PFSK-1 (cell line): Measurements from ENCODE around the gene THUMPD1.

Experiments
- FOXP2 ChIP-seq: optimal IDR thresholded peaks from 2 replicates; pipeline ENCODE3; 2011; ENCODE audit warnings: borderline replicate concordance, control low read depth, inconsistent platforms; ENCODE audit not compliant: insufficient read depth; ENCODE audit errors: extremely low read length, extremely low read depth
- POLR2AphosphoS5 ChIP-seq: IDR thresholded peaks from 2 replicates; pipeline ENCODE4 v1.6.1; 2012; ENCODE audit warnings: low read depth, mild to moderate bottlenecking, control low read depth, low read length, moderate library complexity
- SIN3A ChIP-seq: IDR thresholded peaks from 2 replicates; pipeline ENCODE4 v1.6.1; 2012; ENCODE audit warnings: mild to moderate bottlenecking, low read length, moderate library complexity, borderline replicate concordance; ENCODE audit not compliant: insufficient read depth
- TAF1 ChIP-seq: IDR thresholded peaks from 2 replicates; pipeline ENCODE4 v1.6.1; 2012; ENCODE audit warnings: low read length, control low read depth, borderline replicate concordance; ENCODE audit not compliant: insufficient read depth
- TF ChIP-seq, protein P1 (sequence below), 2 experiments: IDR thresholded peaks; 2 replicates each; pipeline versions ENCODE4 v1.6.1 to v1.8.0; 2011 to 2012; ENCODE audit warnings: low read depth in 2 of 2, low read length in 2 of 2, control low read depth in 1 of 2, inconsistent platforms in 1 of 2, mild to moderate bottlenecking in 1 of 2, moderate library complexity in 1 of 2; ENCODE audit not compliant: insufficient read depth in 1 of 2

The THUMPD1 gene

GRCh38 chr16:20763461-20764232, 22.0 kb upstream of the THUMPD1 start, which contains the start of gene ACSM3:
Gene ACSM3, plus strand, starts transcription at chr16:20764014. Its CDS starts 6,021 bp downstream, at chr16:20770035.
- no peak for TF ChIP-seq FOXP2
- TF ChIP-seq SIN3A: no peak
- TF ChIP-seq POLR2AphosphoS5: no peak
- TF ChIP-seq TAF1: no peak
- TF ChIP-seq, protein P1, sequence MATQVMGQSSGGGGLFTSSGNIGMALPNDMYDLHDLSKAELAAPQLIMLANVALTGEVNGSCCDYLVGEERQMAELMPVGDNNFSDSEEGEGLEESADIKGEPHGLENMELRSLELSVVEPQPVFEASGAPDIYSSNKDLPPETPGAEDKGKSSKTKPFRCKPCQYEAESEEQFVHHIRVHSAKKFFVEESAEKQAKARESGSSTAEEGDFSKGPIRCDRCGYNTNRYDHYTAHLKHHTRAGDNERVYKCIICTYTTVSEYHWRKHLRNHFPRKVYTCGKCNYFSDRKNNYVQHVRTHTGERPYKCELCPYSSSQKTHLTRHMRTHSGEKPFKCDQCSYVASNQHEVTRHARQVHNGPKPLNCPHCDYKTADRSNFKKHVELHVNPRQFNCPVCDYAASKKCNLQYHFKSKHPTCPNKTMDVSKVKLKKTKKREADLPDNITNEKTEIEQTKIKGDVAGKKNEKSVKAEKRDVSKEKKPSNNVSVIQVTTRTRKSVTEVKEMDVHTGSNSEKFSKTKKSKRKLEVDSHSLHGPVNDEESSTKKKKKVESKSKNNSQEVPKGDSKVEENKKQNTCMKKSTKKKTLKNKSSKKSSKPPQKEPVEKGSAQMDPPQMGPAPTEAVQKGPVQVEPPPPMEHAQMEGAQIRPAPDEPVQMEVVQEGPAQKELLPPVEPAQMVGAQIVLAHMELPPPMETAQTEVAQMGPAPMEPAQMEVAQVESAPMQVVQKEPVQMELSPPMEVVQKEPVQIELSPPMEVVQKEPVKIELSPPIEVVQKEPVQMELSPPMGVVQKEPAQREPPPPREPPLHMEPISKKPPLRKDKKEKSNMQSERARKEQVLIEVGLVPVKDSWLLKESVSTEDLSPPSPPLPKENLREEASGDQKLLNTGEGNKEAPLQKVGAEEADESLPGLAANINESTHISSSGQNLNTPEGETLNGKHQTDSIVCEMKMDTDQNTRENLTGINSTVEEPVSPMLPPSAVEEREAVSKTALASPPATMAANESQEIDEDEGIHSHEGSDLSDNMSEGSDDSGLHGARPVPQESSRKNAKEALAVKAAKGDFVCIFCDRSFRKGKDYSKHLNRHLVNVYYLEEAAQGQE (IDR thresholded peaks at IDR 0.05; ENCODE audit: insufficient read depth in 1 of 2, low read depth in 2 of 2, low read length in 2 of 2): no peak

GRCh38 chr16:20762404-20763123, 20.9 kb upstream of the THUMPD1 start:
- TF ChIP-seq FOXP2 (no peak), POLR2AphosphoS5 (no peak), SIN3A (no peak), TAF1 (no peak)
- TF ChIP-seq, protein P1 (IDR thresholded peaks at IDR 0.05; ENCODE audit: insufficient read depth in 1 of 2, low read depth in 2 of 2, low read length in 2 of 2): no peak

GRCh38 chr16:20761175-20761574, 19.6 kb upstream of the THUMPD1 start:
- TF ChIP-seq, protein P1 (IDR thresholded peaks at IDR 0.05; ENCODE audit: insufficient read depth in 1 of 2, low read depth in 2 of 2, low read length in 2 of 2): no peak
- no peak for TF ChIP-seq POLR2AphosphoS5
- TF ChIP-seq SIN3A: no peak
- no peak for TF ChIP-seq FOXP2
- no peak for TF ChIP-seq TAF1

DNA sequence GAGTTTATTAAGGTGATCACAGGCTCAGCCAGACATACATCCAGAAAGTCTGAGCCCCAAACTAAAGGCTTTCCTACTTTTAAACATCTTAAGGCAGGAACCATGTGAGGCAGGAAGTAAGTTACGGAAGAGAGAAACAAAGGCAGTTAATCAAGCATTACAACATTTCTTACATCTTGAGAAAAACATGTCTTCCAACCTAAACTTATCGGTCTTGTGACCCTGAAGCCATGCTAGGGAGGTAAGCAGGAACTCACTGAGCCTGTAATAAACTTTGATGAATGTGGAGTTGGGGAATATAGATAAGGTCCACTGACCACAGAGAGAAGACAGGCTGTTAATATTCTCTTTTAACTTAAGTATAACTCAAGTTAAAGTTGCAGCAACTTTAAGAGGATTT, 18.7 kb upstream of the THUMPD1 start:
- TF ChIP-seq POLR2AphosphoS5 (no peak), TAF1 (no peak), SIN3A (no peak), FOXP2 (no peak)
- TF ChIP-seq, protein P1 (IDR thresholded peaks at IDR 0.05; ENCODE audit: insufficient read depth in 1 of 2, low read depth in 2 of 2, low read length in 2 of 2): no peak
